RPMI8226 (cell line): ENCODE data around the gene ITIH5.
A peak's percentile ranks its signal among the peaks of the same experiment; 100 is the strongest.

Experiments
- DNase-seq: peaks from one replicate; pipeline ENCODE4 v3.0.0-alpha.2; 2015

The ITIH5 gene

DNA sequence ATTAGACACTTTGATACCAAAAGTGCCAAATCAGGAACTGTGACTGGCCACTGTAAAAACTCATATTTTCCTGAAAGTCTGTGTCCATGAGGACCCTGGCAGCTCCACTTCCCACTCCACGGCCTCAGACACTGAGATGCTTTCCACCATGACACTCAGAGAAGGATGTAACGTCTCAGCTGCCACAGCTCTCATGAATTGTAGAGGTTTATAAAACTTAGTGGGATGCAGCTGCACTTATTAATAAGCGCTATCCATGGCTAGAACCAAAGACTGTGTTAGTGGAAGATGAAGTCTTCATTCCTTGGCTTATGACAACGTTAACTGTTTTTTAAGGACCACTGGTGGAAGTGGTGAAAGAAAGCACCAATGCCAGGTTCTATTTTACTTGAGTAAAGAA lies 121.0 kb downstream of the ITIH5 start:
- DNase-seq, result no peak

DNA sequence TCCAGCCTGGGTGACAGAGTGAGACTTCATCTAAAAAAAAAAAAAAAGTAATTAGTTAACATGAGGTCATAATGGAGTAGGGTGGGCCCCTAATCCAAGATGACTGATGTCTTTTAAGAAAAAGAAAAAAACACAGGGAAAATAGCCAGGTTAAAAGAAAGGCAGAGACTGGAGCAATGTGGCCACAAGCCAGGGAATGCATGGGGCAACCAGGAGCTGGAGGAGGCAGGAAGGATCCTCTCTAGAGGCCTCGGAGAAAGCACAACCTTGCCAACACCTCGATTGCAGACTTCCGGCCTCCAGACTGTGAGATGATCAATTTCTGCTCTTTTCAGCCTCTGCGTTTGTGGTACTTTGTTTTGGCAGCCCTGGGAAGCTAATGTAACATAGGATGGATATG lies 121.5 kb downstream of the ITIH5 start:
- DNase-seq, result no peak

DNA sequence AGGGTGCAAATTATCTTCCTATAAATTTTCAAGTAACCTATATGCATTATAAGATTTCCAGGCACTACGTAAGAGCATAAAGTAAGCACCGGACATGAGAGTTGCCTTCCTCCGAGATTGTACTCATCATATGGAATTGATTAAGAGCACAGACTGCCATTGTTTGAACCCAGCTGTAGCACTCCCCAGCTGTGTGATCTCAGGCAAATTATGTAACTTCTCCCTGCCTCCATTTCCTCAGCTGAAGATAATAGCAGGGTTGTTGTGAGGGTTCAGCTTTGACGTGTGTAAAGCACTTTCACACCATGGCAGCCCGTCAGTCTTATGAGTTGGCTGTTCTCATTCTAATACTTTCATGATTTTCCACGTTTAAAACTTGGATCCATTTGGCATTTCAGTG lies 122.6 kb downstream of the ITIH5 start:
- no peak for DNase-seq

DNA sequence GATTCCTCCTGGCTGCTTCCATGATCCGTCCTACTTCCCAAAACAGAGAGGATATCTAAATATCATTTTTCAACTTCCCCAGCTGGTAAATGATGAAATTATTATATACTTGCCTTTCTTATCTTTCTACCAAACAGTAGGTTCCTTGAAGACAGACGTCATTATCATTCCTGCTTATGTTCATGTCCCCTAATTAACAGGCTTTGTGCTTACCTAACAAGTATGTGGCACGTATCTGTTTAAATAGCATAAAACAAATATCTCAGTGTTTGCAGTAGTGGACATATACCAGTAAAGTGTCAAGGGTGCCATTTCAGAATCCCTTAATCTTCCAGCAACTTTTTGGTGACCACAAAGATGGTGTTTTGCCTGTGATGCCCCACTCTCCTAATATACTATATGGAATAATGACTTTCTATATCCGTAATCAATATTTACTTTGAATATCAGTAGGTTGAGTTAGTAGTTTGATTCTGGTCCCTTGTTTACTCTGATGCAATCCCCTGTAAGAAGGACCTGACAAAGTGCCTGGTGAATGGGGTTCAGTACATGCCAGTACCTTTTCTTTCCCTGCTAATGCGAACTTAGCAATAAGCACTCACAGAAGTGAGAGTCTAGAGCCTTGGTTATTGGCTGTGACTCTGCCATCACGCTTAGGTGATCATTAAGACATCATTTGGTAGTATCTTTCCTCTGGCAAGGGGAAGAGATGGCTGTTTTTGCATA lies 124.4 kb downstream of the ITIH5 start:
- no peak for DNase-seq

DNA sequence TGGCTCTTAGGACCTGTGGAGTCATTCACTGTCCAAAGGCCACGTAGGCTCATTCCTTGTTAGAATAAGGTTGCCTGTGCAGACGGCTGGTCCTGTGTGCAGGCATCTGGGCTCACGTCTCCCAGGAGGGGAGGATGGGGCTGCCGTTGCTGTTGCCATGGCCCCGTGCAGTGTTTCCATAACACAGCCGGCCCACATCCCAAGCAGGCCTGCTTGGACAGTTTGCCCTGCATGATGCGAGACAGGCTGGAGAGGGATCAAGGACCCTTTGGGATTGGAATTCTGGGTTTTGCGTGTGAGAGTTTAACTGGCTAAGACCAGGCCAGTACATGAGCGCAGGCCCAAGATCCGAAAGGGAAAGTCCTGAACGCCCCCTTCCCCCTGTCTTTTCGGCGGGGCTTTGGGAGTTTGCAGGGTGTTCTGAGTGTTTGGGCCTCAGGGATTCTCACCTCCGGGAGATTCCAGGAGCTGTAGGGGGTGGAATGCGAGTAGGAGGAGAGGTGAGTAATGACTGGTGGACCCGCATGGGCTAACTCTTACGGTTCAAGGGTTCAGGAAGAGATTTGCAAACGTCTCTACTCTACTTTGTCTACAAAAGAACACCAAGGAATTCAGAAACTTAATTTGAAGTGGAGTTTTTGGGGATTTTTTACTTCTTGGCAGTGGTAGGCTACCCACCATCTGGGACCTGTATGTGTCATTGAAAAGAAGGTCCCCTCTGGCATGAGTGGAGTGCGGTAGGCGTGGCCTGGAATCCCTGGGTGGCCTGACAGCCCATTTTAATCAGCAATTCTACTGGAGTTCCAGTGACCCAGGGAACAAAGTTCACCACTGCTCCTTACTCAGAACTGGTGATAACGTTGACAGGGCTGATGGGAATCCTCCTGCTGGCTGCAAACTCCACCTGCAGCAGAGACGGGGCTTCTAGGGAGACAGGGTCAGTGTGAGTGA lies 125.4 kb downstream of the ITIH5 start:
- no peak for DNase-seq

DNA sequence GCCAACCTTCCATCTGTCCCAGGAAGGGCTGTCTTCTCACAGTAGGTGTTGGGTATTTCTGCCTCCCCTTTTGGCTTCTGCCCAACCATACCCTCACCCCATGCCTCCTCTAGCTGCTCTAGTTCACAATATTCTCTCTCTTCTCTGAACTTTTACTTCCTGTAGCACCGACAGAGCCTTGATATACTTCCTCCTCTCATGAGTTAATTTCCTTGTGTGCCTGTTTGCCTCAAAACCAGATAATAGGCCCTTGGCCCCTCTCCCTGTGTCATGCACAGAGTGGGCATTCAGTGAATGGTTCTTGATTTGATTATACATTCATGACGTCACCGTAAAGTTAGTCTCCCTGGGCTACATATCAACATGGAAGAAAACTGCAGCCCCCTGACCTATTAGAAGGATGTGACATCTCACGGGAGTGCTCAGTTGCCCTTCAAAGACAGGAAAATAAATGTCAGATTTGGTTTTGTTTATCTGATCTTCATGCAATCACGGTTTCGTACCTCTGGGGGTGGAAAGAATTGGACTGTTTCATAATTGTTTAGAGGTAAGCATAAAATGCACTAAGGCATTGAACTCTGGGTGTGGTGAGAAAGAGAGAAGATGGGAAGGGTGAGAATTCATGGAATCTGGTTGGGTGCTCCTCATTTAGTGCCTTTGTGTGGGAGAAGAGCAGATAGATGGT lies 127.7 kb downstream of the ITIH5 start:
- DNase-seq, result no peak

DNA sequence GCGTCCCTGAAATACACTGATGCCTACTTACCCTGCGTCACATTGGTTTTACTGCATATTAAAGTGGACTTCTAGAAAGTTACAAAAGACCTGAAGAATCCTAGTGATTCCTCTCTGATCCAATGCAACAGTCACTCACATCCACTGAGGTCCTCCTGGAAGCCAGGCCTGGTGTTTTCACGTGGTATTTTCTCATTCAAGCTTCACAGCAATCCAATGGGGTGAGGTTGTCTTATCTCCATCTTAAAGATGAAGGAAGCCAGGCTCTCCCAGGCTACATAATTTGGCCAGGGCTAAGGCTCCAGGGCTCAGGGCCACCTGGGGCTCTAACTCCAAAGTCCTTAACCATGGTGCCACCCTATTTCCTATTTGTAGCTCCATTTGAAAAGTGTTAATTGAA lies 129.6 kb downstream of the ITIH5 start:
- DNase-seq, result no peak

DNA sequence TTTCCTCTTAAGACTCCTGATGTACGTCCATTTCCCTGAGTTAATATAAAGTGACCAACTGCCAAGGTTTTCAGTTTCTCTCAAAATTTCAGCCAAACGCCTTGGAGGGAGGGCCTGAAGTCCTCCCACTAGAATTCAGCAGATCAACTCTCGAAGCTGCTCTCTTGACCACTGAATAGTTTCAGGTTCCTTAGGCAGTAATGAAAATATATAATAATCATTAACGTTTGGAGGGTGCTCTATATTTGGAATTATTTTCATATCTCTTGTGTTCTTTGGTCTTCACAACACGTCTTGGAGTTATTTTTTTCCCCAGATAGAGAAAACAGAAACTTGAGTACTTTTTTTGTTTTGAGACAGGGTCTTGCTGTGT lies 132.3 kb downstream of the ITIH5 start:
- no peak for DNase-seq

DNA sequence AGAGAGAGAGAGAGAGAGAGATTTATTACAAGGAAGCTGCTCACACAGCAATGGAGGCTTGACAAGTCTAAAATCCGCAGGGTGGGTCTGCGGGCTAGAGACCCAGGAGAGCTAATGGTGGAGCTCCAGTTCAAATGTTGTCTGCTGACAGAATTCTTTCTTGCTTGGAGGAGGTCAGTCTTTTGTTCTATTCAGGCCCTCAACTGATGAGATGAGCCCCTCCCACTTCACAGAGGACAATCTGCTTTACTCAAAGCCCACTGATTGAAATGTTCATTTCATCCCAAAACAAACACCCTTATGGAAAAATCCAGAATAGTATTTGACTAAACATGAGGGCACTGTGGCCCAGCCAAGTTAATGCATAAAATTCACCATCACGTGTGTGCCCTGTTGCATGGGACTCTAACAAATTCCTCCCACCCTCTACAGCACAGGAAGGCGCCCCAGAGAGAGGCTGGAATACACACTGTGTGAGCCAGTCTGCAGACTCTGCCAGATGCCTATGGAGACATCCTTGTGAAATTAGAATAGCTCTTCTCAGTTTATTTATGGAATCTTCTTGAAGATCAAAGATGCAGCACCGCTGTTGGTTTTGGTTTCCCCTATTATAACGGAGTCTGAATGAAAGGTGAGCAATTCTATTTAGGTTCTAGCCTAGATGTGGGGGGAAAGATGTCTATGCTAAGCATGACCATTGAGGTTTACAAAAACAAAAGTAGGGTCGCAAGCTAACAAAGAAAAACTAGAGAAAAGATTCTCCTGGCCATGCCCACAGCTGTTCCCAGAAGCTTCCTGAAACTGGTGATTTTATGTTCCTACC lies 132.9 kb downstream of the ITIH5 start:
- no peak for DNase-seq

DNA sequence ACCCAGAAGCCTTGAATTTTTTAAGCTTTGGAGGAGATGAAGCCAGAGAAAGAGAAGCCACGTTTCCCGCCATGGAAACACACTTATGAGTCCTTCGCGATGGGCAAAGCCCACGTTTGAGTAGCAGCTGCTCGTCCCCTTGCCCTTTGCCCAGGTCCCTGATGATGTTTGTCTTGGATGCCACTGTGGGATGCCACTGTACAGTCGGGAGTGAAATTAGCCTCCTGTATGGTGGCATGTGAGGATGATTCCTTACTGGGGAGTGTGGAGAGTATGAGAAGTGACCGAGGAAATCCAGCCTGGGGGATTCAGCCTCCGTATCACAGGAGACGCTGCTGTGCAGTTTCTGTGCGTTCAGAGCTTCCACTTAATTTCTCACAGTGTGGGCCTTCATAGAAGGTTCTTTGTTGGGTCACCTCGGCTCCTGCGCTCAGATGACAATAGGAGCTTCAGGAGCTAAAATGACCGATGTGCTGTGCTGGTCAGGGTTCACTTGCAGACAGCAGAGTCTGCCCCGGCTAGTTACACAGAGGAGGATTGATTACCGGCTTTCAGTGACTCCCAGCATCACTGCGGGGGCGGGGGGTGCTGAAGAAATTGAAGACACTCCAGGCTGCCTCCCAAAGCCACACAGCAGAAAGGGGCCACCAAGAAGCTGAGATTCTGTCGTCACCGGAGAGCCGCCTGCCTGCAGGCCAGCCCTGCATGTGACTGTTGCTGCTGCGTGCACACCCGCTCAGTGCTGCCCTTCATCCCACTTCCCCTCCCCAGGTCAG lies 133.9 kb downstream of the ITIH5 start:
- no peak for DNase-seq

DNA sequence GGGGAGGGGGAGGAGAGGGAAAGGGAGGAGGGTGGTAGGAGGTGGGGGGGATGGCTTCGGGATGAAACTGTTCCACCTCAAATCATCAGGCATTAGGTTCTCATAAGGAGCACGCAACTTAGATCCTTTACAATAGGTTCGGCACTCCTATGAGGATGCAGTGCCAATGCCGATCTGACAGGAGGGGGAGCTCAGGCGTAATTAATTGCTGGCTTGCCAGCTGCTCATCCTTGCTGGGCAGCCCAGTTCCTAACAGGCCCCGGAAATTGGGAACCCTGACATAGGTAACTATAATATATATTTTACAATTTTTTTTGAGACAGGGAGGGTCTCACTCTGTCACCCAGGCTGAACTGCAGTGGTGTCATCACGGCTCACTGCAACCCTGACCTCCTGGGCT lies 137.1 kb downstream of the ITIH5 start:
- DNase-seq, result peak; percentile 35

DNA sequence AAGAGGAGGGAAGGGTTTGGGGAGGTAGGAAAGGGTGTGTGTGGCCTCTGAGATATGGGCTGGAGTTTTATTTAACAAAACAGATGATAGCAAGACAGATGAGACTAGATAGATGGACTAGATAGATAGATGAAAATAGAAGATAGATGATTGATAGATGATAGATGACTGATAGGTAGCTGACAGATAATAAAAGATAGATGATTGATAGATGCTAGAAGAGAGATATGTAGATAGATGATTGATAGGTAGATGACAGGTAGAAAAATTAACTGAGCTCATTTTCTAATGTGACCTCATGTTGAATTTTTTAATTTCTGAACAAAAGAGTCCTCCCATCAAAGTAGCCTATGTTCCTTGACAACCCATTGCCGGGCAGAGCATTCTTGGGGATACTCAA lies 139.3 kb downstream of the ITIH5 start:
- no peak for DNase-seq

DNA sequence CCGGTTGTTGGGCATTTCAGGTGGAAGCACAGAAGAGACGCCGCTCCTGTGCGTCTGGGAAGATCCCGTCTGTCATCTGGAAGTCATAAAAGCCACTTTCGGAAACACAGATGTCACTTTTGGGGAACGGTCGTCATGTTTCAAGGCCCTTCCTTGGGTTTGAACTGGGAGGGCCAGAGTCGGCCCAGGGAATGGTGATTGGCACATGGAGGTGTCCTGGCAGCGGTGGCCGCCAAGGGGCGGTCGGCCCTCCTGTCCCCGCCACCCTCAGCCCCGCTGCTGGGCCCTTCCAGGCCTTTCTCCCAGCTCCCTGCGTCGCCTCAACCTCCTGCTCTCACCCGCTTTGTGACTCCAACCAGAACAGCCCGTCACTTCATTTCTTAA lies 140.8 kb downstream of the ITIH5 start:
- DNase-seq, result no peak

DNA sequence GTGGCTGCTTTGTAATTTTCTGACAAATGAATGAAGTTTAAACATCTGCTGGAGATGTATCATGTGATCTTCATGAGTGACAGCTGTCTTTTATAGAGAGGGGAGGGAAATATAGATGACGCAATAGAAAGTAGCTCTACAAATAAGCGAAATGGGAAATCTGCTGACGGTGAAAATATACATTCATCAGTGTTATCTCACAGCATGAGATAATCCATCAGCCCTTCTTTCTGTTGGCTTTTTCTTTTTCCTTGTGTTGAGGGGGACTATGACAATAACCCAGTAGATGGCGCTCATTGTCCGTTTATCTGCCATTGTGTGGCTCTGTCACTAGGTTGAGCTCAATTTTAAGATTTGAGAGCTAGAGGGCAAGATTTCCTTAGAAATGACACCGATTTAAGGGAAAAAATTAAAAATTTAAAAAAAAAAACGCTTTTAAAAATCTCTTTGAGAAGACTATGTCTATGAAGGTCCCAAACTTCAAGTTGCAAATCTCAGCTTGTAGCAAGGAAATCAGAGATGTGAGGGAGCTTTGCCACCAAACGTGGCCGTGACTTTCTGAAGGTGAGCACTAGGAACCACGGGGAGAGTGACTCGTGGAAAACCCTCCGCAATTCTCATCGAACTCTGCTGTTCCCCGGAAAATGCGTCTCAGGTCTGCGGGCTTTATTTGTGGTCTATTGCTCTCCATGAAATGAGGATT lies 141.3 kb downstream of the ITIH5 start:
- DNase-seq, result peak; percentile 88

DNA sequence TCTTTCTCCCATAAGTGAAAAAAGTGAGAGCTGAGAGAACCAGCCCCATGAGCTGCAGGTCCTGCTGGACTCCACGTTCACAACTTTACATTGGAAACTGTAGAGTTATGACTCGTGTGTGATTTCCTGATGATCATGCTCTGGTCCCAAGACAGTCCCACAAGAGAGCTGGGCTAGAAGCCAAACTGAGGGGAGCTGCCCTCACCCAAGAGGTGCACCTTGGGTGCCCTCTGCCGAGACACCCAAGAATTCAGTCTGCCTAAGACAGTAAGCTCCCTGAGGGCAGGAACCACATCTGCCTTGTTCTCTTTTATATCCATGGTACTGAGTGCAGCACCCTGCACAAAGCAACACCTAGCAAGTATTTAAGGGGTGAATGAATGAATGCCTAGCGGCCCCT lies 143.1 kb downstream of the ITIH5 start:
- peak; percentile 56 for DNase-seq

DNA sequence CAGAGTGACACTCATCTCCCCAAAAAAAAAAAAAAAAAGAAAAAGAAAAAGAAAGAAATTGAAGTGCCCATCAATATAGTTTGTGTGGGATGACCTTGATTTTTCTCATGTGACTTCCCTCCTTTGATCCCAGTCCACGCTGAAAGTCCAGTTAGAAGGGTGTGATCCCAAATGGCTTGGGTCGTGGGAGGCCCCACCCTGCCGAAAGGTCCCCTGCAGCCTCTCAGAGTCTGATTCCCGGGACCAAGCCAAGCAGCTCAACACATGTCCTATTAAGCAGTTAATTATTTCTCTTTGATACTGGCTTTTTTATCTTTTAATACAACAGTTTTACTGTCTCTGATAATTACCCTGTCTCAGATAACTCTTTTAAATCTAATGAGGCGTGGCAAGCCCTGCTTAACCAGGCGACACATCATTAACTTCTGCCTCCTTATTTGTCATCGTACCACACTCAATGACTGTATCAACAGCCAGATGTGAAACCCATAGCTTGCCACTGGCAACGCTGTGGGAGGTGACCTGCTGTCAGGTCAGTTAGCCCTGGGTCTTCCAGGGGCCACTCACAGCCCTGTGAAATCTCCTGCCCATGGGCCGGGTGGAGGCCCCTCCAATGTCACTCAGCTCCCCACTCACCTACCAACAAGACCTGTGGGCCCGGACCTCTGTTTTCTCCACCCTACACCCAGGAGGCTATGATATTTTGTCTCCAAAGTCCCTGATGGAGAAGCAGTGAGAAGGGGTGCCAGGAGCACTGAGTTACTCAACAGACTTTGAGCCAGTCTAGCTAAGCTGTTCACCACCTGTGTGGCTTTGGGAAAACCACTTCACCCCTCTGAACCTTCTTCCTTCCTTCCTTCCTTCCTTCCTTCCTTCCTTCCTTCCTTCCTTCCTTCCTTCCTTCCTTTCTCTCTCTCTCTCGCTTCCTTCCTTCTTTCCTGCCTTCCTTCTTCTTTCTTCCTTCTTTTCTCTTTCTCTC lies 146.0 kb downstream of the ITIH5 start:
- DNase-seq, result no peak

DNA sequence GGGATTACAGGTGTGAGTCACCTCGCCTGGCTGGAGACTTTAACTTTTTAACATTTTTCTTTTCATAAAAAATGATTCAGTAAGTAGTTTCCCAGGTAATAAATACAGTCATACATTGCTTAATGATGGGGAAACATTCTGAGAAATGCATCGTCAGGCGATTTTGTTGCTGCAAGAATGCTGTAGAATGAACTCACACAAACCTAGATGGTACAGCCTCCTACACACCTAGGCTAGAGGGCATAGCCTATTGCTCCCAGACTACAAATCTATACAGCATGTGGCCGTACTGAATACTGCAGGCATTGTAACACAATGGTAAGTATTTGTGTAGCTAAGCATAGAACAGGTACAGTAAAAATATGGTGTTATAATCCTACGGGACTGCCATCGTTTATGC lies 147.4 kb downstream of the ITIH5 start:
- no peak for DNase-seq

DNA sequence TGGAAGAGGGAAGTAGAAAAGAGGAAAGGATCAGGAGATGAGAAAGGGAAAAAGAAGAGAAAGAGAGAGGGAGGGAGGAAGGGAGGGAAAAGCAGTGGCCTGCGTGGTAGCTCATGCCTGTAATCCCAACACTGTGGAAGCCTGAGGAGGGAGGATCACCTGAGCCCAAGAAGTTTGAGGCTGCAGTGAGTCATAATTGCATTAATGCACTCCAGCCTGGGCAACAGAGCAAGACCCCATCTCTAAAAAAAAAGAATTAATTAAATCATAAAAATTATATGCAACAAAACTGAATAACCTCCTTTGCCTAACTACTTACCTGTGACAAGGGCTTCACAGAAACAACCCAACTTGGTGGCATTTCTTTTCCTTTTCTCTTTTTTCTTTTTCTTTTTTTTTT lies 148.1 kb downstream of the ITIH5 start:
- no peak for DNase-seq

DNA sequence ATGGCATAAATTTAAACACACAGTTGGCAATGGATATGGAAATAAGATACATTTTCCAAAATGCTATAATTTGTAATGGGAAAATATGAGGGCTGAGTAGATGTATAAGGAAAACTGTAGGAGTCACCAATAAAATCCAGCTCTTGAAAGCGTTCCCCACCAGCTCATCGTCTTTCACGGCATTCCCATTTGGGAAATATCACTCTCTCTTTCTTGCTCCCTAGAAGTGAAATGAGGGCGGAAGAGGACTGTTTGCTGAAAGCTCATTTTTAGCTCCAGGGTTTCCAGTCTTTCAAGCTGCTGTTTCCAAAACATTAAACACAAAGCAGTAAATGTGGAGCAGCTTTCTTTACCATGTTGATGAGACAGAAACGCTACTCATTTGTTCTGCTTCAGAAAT lies 151.3 kb downstream of the ITIH5 start:
- DNase-seq, result no peak

DNA sequence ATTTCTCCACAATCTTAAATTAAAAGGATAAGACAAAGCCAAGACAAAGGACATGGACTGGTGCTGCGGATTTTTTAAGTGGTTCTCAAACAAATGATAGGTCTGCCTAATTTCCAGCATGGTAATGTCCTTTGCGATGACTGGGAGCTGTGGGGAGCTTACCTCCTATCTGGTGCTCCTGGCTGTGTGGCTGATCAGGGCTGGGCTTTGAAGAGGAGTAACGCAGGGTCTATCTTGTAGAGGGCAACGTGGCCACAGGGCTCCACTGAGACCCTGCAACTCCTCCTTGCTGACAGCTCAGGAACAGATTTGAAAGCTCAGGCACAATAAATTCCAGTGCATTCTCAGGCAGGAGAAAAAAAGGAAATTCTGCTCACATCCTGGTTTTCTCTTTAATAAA lies 152.8 kb downstream of the ITIH5 start:
- DNase-seq, result no peak
